ENCODE measurements around the gene FGFR4. TPM values are rescaled to one million over a fixed set of nuclear protein-coding genes. Genes with fewer than 3 reads are reported as not detected.
A peak's percentile ranks its signal among the peaks of the same experiment; 100 is the strongest.

Gene FGFR4
- total and polyA plus RNA-seq, 2 of the 8 experiments (the other 6 are each of a cell fraction or from before 2014, with no cell fraction given), result 61.4 to 88.4 TPM

GRCh38 chr5:177133096-177133852 is 46.6 kb downstream of the FGFR4 start, which contains the start of gene NSD1:
NSD1 (plus strand) TSS chr5:177133773; CDS start chr5:177135104, 1,331 bp downstream.
- Histone ChIP-seq H4K5ac (ENCODE audit: insufficient read length, low read depth, low read length) (peak within 1 kb of the TSS; percentile 100), H3K18ac (ENCODE audit: extremely low read depth, low read length) (peak within 1 kb of the TSS; percentile 100), H2BK12ac (ENCODE audit: low read depth, low read length) (peak within 1 kb of the TSS; percentile 72), H4K8ac (ENCODE audit: extremely low read depth, insufficient read depth, low read length) (peak within 1 kb of the TSS; percentile 99), H3K27me3 (replicated peaks in 1 of 4; ENCODE audit: control insufficient read depth in 3 of 4, extremely low read depth in 1 of 4, insufficient read depth in 3 of 4, low read length in 3 of 4) (no peaks in the 10 kb centered on the region), H3K79me2 (ENCODE audit: control insufficient read depth in 1 of 2, insufficient read depth in 2 of 2, low read length in 2 of 2) (peaks cover 37 to 54% of the 10 kb centered on the region in 2 experiments), H4K20me1 (replicated peaks in 1 of 2; ENCODE audit: control insufficient read depth in 1 of 2, insufficient read depth in 2 of 2, low read length in 2 of 2) (peaks cover 0 to 4% of the 10 kb centered on the region in 2 experiments), H2BK120ac (replicated peaks; ENCODE audit: low read depth, low read length) (peak within 1 kb of the TSS; percentile 52), H2BK20ac (ENCODE audit: low read length) (no peak within 1 kb of the TSS), H3K4me2 (ENCODE audit: insufficient read depth in 1 of 2, low read depth in 2 of 2, low read length in 2 of 2) (peak within 1 kb of the TSS; percentile 74 to 88), H2AK5ac (ENCODE audit: low read depth, low read length) (peak within 1 kb of the TSS; percentile 86; the same call in 1 of the 2 replicates), H2BK15ac (ENCODE audit: low read length) (0 out of 2 replicates have a peak within 1 kb of the TSS, but pooled peaks have one; percentile 61), H3K4me1 (replicated peaks in 1 of 4; ENCODE audit: control insufficient read depth in 3 of 4, insufficient read depth in 4 of 4, low read length in 3 of 4) (peaks cover 14 to 28% (median 21%) of the 10 kb centered on the region in 4 experiments), H3K79me1 (ENCODE audit: low read depth, low read length) (peaks cover 2% of the 10 kb centered on the region; the same call in 1 of the 2 replicates), H3K4me3 (ENCODE audit: extremely low read depth in 1 of 4, insufficient read depth in 2 of 4, low read depth in 3 of 4, low read length in 4 of 4) (peak within 1 kb of the TSS; percentile 74 to 94 (median 80)), H2BK5ac (ENCODE audit: low read depth, low read length) (peak within 1 kb of the TSS; percentile 99), H3K23me2 (ENCODE audit: low read depth, low read length) (peaks cover 10% of the 10 kb centered on the region; the same call in 1 of the 2 replicates), H4K91ac (replicated peaks; ENCODE audit: insufficient read length, low read length) (peak within 1 kb of the TSS; percentile 100), H2AFZ (ENCODE audit: low read length) (no peak within 1 kb of the TSS), H3K27ac (ENCODE audit: low read depth, low read length) (peak within 1 kb of the TSS; percentile 98), H3K36me3 (ENCODE audit: control insufficient read depth in 2 of 4, insufficient read depth in 4 of 4, low read length in 3 of 4) (peaks cover 7 to 35% (median 24%) of the 10 kb centered on the region in 4 experiments), H3K4ac (replicated peaks; ENCODE audit: insufficient read length, low read depth, low read length) (peak within 1 kb of the TSS; percentile 99), H3K14ac (ENCODE audit: insufficient read length) (no peak within 1 kb of the TSS), H3K23ac (ENCODE audit: insufficient read length) (no peak within 1 kb of the TSS), H3K56ac (replicated peaks; ENCODE audit: insufficient read length, low read depth, low read length) (peak within 1 kb of the TSS; percentile 96), H3K9ac (replicated peaks in 1 of 4; ENCODE audit: extremely low read depth in 1 of 4, low read depth in 3 of 4, low read length in 3 of 4) (peak within 1 kb of the TSS; percentile 95 to 99 (median 96)), H3K9me3 (ENCODE audit: insufficient read depth in 2 of 2, low read depth in 1 of 2, low read length in 1 of 2) (no peaks in the 10 kb centered on the region)
- DNase-seq (ENCODE audit: low read depth in 1 of 2, low spot score in 2 of 2), result peak; percentile 79 to 94
- POLR2A ChIA-PET (ENCODE audit: partially characterized antibody), result interaction anchor here (0.7 to 14.2 kb wide), 37 partner anchors 9 to 574 kb away, joined by 3 to 139 read pairs (median 6); partner anchors contain the start of genes FGFR4, MXD3, PRELID1 and RAB24
- WGBS, 2 experiments (ENCODE audit: extremely low coverage in 1 of 2, insufficient coverage in 1 of 2, insufficient read length in 1 of 2, insufficient replicate concordance in 2 of 2, low coverage in 1 of 2, low lambda C conversion rate in 2 of 2, missing lambda C conversion rate in 1 of 2), result 0% methylated on average over 21 of the region's 93 CpGs; no CpG with 5 or more reads in 1 of the 2 experiments
- CTCF ChIA-PET (ENCODE audit: partially characterized antibody), result interaction anchor here (1.2 to 8.1 kb wide), 2 partner anchors 20 to 168 kb away, joined by 4 to 77 read pairs; no protein-coding TSS in a partner anchor
- no peak for FAIRE-seq
- peak; percentile 4 for TF ChIP-seq TAF1 (IDR thresholded peaks at IDR 0.05; ENCODE audit: low read depth, low read length)
- TF ChIP-seq RNF2 (IDR thresholded peaks at IDR 0.05; ENCODE audit: borderline replicate concordance, low read depth, low read length, missing control alignments, poor library complexity, severe bottlenecking), result no peak
- TF ChIP-seq SAP30 (IDR thresholded peaks at IDR 0.05; ENCODE audit: insufficient read depth, insufficient replicate concordance, low read length), result no peak
- no peak for TF ChIP-seq RXRA (IDR thresholded peaks at IDR 0.05; ENCODE audit: insufficient read depth, low read depth, low read length)
- peak; percentile 65 for TF ChIP-seq PHF8 (conservative IDR thresholded peaks at IDR 0.05; ENCODE audit: low read depth, low read length)
- no peak for TF ChIP-seq RFX5 (IDR thresholded peaks at IDR 0.05; ENCODE audit: borderline replicate concordance, low read depth, low read length)
- TF ChIP-seq KDM5A (IDR thresholded peaks at IDR 0.05; ENCODE audit: low read length), result no peak
- no peak for TF ChIP-seq BRCA1 (IDR thresholded peaks at IDR 0.05; ENCODE audit: low read depth, low read length)
- TF ChIP-seq EZH2 (IDR thresholded peaks at IDR 0.05; ENCODE audit: low read depth, low read length, severe bottlenecking), result no peak
- peak; percentile 91 for TF ChIP-seq YY1 (IDR thresholded peaks at IDR 0.05; ENCODE audit: low read depth, low read length)
- TF ChIP-seq GTF2F1 (IDR thresholded peaks at IDR 0.05; ENCODE audit: borderline replicate concordance, low read depth, low read length), result no peak
